ENCODE data around the gene TSC22D2.

GRCh38 chr3:150449169-150449721 is 41.1 kb downstream of the TSC22D2 start:
- TF ChIP-seq CTCF (IDR thresholded peaks at IDR 0.05) = no peak
- no peak for TF ChIP-seq ZFX (IDR thresholded peaks at IDR 0.05; ENCODE audit: borderline replicate concordance)
